Sigmoid colon (tissue), 4 donors: Measurements from ENCODE around the gene CFAP58.

Experiments
- CTCF ChIP-seq, 4 experiments: fragments of 450-650 bp in 3 of 4; fragments of 200-600 bp in 1 of 4; IDR thresholded peaks; one replicate each; pipeline ENCODE4 v1.5.1; 2016 to 2019; ENCODE audit warnings: antibody characterized with exemption in 4 of 4, mild to moderate bottlenecking in 3 of 4, moderate library complexity in 2 of 4
- EP300 ChIP-seq, 4 donors: sonication (generic); formaldehyde crosslinking; IDR thresholded peaks; one replicate each; pipeline ENCODE4 v1.6.1; 2017; ENCODE audit warnings: antibody characterized with exemption in 4 of 4
- POLR2A ChIP-seq, 2 donors: fragments of 450-650 bp; IDR thresholded peaks; one replicate each; pipeline ENCODE4 v1.6.1; 2016; ENCODE audit warnings: antibody characterized with exemption in 2 of 2, mild to moderate bottlenecking in 2 of 2, moderate library complexity in 2 of 2
- POLR2AphosphoS5 ChIP-seq, 4 donors: sonication (generic); formaldehyde crosslinking; IDR thresholded peaks; one replicate each; pipeline ENCODE4 v1.6.1; 2017; ENCODE audit warnings: antibody characterized with exemption in 4 of 4

DNA sequence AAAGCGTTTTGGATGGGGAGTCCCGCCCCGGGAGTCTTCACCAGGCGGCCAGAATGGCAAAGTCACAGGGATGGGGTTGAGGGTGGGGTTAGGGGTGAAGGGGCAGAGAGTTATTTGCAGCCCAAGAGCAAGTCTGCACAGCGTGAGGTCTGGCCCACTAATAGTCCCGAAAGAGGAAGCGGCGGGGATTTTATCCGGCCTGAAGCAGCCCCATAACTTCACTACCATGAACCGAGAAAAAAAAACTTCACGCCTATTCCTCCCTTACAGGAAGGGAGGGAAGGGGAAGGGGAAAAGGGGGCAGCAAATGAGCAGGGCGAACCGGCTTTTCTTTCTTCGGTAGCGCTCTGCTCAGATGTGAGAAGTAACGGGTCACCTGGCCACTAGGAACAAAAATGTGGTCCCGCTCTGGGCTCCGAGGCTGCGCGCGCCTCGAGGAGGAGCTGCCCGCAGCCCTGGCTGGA is 16.1 kb upstream of the CFAP58 start:
- TF ChIP-seq POLR2A (IDR thresholded peaks at IDR 0.05) (no peak), CTCF (IDR thresholded peaks at IDR 0.05) (no peak), POLR2AphosphoS5 (IDR thresholded peaks at IDR 0.05) (peak in 2 of 4 donors; percentile 3 to 60), EP300 (IDR thresholded peaks at IDR 0.05) (no peak)
